ENCODE measurements around the gene CD79B.
"Not testable (repeated sequence)": the region's sequence is repeated elsewhere in the genome, so short reads cannot be mapped to it uniquely, and the experiment has no call there.

DNA sequence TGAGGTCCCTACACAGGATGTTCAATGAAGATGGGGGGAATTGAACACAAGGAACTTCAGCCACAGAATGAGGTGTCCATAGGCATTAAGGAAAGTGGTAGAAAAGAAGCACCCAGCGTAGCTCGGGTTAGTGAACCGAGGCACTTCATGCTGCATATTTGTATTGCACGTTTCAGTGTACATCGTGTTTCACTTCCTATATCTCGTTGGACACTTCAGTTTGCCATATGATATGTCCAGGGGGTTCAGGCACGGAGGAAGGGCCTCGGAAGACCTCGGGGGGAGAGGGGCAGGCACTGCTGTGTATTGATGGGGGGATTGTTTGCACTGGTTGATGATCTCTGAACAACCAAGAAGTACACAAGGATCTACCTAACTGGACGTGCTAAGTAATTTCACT, 16.4 kb downstream of the CD79B start:
- TF ChIP-seq, protein P1, sequence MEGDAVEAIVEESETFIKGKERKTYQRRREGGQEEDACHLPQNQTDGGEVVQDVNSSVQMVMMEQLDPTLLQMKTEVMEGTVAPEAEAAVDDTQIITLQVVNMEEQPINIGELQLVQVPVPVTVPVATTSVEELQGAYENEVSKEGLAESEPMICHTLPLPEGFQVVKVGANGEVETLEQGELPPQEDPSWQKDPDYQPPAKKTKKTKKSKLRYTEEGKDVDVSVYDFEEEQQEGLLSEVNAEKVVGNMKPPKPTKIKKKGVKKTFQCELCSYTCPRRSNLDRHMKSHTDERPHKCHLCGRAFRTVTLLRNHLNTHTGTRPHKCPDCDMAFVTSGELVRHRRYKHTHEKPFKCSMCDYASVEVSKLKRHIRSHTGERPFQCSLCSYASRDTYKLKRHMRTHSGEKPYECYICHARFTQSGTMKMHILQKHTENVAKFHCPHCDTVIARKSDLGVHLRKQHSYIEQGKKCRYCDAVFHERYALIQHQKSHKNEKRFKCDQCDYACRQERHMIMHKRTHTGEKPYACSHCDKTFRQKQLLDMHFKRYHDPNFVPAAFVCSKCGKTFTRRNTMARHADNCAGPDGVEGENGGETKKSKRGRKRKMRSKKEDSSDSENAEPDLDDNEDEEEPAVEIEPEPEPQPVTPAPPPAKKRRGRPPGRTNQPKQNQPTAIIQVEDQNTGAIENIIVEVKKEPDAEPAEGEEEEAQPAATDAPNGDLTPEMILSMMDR (IDR thresholded peaks at IDR 0.05 in 2 of 3, conservative IDR thresholded peaks at IDR 0.05 in 1 of 3; ENCODE audit: control insufficient read depth in 2 of 3, extremely low read depth in 1 of 3, insufficient read depth in 1 of 3, low read depth in 3 of 3, low read length in 3 of 3), result not testable (repeated sequence)
- not testable (repeated sequence) for TF ChIP-seq EP300 (IDR thresholded peaks at IDR 0.05; ENCODE audit: borderline replicate concordance in 1 of 2, control insufficient read depth in 1 of 2, low read depth in 2 of 2, low read length in 2 of 2); EZH2 (IDR thresholded peaks at IDR 0.05; ENCODE audit: borderline replicate concordance, control insufficient read depth, low read depth, low read length); POLR2A (IDR thresholded peaks at IDR 0.05; ENCODE audit: low read depth, low read length); BCL11A (IDR thresholded peaks at IDR 0.05; ENCODE audit: low read depth, low read length); ESRRA (IDR thresholded peaks at IDR 0.05; ENCODE audit: low read length); TARDBP (IDR thresholded peaks at IDR 0.05; ENCODE audit: borderline replicate concordance)

Measured in GM12878 (cell line).